NCI-H226 (cell line): ENCODE measurements around the gene LCN1.
"Not testable (repeated sequence)": the region's sequence is repeated elsewhere in the genome, so short reads cannot be mapped to it uniquely, and the experiment has no call there.

Experiments
- DNase-seq: peaks from one replicate; pipeline ENCODE4 v3.0.0-alpha.2; 2015

The LCN1 gene

DNA sequence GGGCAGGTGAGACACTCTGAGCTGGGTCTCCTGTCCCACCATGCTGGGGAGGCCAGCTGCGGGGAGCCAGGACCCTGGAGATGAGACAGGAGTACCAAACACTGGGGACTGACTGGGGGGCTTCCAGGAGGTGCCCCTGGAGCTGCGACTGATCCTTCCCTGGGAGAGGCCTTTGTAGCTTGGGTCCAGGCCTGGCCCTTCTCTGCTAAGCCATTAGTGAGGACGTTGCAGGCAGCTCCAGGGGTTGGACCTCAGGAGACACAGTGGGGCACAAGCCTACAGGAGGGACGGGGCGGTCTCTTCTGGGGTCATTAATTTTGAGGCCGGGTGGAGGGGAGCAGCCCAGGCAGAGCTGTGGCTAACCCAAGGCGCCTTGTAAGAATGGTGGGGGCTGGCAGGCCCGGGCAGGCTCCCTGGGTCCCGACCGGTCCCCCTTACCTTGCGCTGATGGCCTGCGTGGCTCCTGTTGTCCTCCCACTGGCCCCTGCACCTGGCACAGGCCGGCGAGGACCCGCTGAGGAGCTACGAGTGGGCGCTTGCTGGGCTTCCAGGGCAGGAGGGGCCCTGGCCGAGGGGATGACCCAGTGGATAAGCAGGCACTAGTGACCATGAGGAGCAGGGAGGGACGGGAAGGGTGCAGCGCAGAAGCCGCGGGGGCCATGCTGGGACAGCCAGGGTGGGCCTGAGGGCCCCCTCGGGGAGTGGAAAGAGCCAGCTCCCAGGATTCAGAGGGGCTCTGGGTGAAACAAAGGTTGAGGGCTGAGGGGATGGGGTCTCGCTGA lies 15.6 kb upstream of the LCN1 start:
- DNase-seq = no peak

DNA sequence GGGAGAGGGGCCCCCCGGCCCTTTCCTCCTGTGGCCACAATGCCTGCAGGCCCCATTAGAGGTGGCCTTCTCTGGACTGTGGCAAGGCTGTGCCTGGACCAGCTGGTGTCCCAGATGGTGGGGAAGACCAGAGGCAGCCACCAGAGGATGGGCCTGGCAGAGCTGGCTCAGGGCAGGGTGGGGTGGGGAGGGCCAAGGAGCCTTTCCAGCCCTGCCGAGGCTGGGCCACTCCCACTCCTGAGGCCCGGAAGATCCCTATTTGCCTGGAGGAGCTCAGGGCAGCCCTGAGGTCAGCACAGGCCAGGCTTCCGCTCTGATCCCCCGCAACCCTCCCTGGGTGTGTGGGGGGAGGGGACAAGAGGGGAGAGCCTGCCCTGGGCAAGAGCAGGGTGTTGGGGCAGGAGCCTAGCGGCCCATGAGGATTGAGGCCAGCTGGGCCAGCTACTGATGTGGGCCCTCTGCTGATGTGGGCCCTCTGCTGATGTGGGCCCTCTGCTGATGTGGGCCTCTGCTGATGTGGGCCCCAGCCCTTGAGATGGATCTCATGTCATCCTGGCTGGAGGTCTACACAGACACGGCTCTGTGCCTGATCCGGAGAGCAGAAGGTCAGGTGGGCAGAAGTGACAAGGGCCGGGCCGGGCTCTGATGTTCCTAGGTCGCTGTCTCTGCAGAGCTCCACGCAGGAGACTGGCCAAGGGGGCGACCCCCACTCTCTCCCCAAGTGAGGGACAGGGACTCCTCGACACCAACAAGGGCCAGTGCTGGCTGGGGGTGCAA lies 14.7 kb upstream of the LCN1 start:
- peak; percentile 50 for DNase-seq

DNA sequence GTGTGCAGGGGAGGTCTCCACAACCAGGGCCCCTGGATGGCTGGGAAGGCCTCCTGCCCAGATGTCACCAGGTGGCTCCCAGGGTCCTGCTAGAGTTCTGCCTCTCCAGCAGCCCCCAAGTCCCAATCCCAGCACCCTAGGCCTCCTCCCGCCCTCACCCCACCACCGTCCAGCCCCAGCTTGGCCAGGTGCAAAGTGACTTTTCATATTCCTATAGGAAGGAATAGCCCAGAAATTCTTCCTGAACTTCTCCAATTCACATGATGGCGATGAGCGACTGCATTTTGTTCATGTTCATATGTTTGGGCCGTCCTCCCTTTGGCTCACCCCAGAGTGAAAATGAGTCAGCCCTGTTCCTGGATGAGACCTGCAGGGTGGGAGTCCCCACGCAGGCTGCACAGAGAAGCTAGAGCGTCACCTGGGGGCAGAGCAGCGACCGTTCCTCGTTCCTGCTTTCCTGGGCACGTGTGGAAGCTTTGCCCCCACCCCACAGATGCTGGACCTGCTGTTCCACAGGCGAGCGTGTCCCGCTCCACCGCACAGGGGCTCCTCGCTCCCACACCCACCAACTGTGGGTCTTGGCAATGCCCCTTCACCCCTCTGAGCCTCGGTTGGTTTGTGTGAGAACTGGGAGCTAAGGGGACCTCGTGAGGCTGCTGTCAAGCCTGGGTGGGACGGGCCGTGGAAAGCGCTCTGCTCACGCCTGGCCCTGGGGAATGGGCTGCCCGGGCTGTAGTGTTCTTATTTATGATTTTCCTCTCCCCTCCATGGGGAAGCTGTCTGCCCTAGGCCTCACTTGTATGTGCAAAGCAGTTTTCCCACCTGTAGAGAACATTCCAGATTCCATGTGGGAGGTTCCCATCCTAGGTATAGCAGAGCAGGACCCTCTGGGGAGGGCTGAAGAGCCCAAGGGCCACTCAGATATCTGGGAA lies 13.9 kb upstream of the LCN1 start:
- DNase-seq = no peak

DNA sequence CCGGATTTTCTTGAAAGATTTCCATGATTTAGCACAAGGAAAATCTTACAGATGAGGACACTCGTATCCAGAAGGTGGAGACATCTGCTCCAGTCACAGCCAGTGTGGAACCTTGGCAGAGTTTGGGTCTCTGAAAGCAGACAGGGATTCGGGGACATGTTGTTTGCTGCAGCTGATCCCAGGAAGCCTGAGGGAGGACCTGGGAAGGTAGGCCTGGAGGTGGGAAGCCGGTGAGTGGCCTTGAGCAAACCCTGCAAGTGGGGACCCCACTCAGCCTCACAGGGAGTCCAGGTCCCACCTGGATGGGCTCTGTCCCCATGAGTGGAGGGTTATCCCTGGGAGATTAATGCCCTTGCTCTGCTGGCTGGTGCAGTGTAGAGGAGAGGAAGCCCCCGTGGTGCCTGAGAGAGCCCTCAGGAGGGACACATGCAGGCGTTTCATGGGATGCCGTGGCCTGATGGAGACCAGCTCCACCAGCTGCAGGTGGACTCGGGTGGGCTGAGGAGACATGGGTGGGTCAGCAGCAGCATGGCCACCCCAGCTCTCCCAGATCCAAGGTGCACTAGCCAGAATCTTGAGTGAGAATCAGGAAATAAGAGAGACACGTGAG lies 12.9 kb upstream of the LCN1 start:
- DNase-seq = no peak

DNA sequence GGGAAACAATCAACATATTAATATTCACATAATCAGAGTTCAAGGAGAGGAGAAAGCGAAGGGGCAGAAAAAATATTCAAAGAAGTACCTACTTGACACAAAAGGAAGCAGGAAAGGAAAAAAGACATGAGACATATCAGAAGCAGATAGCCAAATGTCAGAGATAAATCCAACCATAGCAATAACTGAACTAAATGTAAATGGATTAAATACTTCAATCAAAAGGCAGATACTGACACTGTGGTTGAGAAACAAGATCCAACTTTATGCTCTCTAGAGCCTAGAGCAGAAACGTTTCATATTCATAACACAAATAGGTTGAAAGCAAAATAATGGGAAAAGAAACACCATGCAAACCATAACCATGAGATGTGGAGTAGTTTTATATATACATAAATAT lies 11.8 kb upstream of the LCN1 start:
- DNase-seq = no peak

DNA sequence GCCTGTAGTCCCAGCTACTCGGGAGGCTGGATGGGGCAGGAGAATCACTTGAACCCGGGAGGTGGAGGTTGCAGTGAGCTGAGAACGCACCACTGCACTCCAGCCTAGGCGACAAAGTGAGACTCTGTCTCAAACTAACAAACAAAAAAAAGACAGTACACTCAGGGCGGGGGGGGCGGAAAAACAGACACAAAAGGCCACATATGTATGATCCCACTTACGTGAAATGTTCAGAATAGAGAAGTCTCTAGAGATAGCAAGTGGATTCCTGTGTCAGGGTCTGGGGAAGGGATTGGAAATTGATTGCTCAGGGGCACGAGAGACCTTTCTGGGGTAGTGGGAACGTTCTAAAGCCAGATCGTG lies 9.0 kb upstream of the LCN1 start:
- no peak for DNase-seq

DNA sequence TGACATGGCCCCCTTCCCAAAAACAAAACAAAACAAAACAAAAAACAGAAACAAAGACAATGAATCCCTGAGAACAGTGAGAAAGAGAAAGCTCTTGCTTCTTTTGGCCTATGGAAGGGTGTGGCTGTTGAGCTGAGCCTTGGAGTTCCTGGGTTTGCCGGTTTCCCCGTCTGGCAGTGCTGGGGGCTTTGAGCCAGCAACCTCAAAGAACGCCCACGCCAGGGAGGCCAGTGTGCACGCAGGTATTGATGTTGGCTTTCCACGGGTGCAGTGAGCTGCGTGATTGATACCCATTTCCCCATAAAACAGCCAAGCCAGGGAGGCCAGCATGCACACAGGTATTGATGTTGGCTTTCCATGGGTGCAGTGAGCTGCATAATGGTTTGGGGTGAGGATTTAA lies 8.3 kb upstream of the LCN1 start:
- DNase-seq = no peak

DNA sequence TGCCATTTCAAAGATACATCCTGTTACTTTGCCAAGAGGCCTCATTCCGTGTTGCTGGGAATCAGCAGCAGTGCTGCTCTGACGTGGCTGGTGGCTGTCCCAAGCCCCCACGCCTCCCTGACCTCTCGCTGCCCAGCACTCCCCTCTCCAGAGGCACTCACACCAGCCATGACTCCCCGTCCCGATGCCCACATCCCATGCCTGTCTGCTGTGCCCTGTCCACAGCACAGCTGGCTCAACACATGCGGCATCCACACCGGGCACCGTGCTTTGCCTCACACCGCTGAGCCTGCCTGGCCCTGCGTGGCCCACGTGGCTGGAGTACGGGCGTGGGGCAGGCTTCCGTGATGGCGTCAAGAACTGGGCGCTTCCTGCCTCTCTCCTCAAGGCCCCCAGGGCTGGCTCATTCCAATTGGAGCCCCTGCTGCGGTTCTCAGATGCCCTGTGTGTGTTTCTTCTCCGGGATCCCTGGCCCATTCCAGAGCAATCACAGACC lies 7.8 kb upstream of the LCN1 start:
- DNase-seq = no peak

DNA sequence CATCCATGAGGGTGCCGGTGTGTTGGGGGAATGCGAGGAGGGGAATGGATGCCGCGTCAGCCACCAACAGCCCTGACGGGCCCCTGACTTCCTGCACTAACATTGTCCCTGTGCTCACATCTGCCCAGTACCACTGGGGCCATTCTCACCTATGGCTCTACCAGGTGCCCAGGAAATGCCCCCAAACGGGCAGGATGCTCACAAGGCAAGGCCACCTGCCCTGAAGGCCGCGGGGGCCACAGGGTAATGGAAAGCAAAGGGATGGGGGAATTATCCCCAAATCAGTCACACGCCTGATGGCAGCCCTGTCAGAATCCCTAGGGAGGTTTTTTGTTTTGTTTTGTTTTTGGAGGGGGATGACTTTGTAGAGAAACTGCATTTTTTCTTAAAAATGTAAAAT lies 7.3 kb upstream of the LCN1 start:
- DNase-seq = not testable (repeated sequence)

DNA sequence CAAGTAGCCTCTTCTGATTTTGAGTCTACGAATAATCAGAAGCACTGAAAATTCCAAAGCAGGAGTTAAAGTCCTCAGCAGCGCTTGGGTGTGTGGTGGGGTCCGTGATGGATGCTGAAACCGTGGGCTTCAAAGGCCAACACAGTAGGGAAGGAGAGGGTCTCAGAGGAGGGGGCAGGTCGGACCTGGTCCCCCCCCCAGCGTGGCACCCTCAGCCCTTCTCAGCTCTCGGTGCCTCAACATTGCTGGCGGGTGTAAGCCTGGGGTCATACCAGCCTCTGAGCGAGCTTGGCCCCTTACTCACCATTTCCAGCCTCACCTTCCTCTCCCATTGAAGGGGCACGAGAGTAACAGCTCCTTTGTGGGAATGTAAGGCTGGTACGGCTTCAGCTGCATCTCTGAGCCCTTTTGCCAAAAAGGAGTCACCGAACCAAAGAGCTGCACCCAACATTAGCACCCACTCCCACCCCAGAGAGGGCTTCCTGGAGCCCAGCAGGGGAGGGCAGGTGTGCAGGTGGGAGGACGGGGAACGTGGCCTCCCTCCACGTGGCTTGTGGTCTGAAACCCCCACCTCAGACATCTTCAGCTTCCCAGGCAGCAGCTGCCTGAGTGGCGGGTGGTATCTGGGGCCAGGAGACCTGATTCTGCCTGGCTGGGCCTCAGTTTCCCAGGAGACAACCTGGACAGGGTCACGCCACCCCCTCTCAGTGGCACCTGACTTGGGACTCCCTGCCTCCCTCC lies 6.7 kb upstream of the LCN1 start:
- no peak for DNase-seq

DNA sequence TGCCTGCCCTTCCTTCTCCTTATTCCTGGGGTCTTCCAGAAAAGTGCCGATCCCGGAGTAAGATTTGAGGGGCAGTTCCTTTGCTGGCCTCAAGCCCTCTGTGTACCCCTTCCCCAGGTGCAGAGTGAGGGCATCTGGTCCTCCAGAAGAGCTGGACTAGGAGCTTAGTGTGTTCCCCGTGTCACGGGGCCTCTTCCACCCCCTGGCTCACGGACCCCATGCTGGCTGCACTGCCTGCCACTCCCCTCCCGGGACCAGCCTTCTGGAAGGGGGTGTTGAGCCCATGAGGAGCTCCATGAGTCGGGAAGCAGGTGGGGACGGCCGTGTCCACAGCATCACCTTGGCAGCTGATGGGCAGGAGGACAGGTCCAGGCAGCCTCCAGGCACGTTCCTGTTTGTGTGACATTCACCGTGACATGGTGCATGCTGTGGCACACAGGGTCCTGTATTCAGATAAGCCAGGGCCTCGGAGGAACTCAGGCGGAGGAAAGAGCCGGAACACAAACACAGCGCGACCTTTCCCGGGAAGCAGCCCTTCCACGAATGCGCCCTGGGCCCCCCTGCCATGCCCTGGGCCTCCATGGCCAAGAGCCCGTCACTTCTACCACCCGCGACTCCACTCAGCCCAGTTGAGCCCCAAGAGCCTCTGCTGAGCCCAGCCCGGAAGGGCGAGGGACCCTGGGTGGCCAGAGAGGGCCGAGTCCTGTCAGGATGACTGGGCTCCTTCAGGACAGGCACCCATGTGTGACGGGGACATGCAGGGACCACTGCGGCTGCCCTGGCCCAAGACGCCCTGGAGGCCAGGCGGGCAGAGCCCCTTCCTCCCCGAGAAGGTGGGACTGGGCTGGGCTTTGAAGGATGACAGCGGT lies 5.9 kb upstream of the LCN1 start:
- DNase-seq = no peak

DNA sequence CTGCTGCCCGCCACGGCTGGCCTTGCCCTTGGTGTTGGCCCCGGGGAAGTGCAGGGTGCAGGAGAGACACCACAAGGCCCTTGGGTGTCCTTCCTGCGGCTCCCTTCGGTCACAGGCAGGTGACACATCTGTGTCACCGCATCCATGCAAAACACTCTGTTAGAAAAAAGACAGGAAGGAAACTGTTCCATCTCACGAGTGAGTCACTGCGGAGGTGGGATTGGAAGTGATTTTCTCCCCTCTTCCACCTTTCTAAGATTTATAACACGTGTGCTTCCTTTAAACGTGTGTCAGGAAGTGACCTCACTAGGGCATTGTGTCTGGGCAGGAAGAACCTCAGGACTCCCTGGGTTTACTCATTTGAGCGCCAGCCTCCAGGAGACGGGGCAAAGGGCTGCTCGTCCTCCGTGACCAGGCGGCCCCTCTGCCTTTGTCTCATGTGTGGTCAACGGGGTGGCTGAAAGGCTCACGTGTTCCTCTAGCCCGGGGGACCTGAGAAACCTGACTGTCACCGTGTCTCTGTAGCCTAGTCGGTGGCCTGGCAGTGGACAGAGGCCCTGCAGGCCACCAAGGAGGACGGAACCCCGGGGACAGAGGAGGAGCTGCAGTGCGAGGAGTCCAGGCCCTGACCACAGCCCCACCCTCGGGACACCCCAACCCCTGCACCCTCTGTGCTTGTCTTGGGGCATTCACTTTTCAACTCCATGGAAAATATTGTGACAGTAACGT lies 4.9 kb upstream of the LCN1 start:
- DNase-seq = no peak

DNA sequence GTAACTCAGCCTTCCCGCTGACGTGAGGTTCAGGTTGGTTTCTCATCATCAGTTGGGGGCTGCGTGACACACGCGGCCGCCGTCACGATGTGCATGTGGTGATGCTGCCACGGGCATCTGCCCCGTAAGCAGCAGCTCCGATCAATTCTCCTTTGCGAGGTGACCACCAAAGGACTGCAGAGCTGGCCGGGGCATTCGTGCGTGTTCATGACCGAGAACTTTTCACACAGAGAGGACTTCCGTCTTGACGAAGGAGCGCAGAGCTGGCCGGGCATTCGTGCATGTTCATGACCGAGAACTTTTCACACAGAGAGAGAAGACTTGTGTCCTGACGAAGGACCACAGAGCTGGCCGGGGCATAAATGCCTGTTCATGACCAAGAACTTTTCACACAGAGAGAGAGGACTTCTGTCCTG lies 3.8 kb upstream of the LCN1 start:
- no peak for DNase-seq

DNA sequence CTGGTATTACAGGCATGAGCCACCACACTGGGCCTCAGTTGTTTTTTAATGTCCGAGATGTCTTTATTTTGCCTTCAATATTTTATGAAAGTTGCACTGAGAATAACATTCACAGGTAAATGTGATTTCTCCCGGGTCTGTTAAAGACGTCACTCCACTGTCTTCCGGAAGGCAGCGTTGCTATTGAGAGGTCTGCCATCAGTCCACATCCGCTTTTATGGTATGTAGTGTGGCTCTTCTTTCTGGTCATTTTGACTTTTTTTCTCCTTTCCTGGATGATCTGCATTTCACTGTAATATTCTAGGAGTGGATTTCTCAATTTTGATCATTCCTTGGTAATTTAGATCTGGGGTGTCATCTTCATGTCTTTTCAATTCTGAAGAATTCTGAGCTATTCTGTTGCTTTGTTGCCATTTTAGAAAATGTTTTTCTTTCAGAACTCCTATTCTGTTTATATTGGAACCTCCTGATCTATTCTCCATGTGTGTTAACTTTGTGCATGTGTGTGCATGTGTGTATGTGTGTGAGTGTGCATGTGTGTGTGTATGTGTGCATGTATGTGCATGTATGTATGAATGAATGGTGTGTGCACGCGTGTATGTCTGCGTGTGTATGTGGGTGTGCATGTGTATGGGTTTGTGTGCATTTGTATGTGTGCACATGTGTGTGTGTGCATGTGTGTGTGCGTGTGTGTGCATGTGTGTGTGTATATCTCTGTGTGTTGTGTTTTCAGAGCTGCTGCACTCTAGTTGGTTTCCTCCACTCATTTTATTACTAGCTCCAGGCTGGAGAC lies 1.9 kb upstream of the LCN1 start:
- no peak for DNase-seq

DNA sequence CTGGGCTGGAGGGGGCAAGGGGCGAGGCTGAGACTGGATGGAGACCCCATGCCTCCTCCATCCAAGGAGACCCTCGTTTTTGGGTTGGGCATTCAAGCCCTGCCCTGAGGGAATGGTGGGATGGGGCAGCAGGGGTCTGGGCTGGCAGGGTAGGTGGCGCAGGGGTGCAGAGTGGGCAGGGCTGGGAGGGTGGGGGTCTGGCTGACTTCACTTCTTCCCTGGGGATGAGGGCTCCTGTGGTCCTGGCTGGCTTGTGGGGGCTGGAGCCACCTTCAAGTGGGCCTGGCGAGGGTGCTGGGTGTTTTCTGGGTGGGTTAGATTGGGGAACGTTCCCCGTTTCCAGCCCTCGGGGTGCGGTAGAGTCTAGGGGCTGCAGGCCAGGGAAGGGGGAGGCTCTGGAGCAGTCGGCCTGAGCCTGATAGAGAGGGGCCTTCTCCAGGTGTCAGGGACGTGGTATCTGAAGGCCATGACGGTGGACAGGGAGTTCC lies 412 bp downstream of the LCN1 start:
- no peak for DNase-seq

DNA sequence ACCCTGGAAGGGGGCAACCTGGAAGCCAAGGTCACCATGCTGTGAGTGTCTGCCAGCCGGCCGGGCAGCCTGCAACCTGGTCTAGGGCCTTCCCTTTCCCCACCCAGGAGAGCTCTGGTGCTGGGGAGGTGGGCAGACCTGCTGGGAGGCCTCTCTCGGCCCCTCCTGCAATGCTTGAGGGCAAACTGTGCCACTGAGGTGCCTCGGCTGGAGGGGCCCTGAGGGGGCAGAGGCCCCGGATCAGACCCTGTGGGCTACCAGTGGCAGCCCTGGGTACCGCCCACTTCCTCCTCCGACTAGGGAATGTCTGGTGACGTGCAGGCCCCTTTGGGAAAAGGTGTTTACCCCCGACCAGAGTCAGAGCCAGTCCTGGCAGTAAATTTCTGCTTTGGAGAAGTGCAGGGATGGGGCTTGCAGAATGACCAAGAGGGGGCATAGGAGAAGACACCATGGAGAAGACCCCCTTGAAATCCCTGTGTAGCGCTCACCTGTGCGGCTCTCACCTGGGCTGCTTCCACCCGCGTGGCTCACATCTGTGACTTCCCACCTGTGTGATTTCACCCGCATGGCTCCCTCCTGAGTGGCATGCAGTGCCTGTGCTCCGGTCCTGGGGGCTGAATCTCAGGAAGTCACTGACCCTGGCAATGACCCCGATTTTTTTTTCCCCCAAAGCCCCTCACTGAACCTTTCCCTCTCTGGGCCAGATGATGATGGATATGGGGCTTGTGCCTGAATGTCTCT lies 1.1 kb downstream of the LCN1 start:
- DNase-seq = no peak

DNA sequence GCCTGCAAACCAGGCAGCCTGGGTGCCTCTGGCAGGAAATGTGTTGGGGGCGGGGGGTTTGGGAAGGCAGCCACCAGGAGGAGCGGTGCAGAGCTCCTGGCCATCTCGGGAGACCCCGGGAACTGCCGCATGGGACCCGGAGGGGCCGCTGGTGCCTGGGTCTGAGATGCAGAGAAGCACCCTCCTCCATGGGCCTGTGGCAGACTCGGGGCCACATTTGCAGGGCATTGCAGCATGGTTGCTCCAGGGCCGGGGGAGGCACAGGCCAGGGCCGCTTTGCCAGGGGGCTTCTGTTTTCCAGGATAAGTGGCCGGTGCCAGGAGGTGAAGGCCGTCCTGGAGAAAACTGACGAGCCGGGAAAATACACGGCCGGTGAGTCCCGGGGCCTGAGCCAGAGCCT lies 1.7 kb downstream of the LCN1 start:
- no peak for DNase-seq

DNA sequence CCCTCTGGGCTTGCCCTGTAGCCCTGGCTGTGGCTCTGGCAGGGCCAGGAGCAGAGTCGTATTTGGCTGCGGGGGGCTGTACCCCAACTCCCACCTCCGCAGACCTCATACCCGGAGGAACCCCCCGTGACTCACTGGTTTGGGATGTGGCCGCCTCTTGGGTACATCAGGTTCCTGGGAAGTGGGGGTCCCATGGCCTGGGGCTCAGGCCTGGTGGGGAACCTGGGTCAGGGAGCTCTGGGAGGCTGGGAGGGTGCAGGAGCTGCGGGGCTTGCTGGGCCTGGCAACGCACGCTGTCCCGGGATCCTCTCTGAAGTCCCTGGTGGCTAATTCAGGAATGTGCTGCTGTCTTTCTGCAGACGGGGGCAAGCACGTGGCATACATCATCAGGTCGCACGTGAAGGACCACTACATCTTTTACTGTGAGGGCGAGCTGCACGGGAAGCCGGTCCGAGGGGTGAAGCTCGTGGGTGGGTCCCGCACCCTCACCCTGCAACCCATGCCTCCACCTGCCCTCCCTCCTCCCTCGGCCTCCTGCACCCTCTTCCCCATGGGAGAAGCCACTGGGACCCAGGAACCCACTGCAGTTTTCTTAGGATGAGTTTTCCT lies 2.4 kb downstream of the LCN1 start:
- DNase-seq = no peak
